AG09309 (cell line): ENCODE data around the gene PSKH1.

Experiments used
- DNase-seq: peaks from one replicate; pipeline ENCODE4 v3.0.0-alpha.2; 2010; ENCODE audit warnings: low read depth
- H3K4me3 ChIP-seq: 2 replicates; pipeline ENCODE4 v1.5.1; 2011; ENCODE audit warnings: mild to moderate bottlenecking, low read depth, low read length, moderate library complexity; ENCODE audit not compliant: control insufficient read depth
- CTCF ChIP-seq: IDR thresholded peaks from 2 replicates; pipeline ENCODE4 v1.5.1; 2011; ENCODE audit warnings: mild to moderate bottlenecking, low read depth, low read length, inconsistent platforms; ENCODE audit not compliant: insufficient read depth, control insufficient read depth; ENCODE audit errors: missing control alignments

Gene PSKH1

DNA sequence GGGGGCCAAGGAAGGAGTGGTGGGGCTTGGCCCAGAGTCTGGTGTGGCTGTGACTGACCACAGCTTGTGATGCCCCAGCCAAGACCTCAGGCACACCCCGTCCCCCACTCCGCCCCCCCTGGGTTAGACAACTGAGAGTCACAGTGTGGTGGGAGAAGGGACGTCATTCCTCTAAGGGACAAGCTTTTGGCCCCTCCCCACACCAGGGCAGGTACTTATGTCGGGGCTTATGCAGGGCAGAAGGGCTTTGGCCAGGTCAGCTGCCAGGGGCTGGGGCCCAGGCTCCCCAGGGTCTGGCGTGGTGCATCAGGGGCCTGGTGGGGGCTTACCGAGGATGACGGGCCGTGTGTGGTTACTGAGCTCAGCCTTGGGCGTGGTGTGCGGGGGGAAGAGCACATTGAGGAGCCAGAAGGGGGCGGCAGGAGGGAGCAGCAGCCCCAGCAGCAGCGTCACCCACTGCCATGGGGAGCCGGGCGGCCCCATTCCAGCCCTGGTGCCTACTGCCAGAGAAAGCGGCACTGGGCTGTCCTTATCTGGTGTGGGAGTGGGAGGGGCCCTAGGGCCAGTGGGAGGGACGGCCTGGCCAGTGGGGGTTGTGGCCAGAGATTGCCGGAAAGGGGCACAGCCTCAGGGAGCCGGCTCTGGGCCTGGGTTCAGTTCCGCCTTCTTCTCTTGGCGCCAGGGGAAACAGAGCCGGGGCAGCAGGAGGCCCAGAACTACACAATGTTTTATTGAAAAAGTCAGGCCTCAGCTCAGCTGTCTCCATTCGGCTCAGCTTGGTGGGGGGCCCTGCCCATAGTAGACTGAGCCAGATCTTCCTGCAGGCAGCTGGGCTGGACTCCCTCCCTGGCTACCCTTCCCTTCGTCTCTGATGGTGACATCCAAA lies 50.8 kb downstream of the PSKH1 start, which contains the start of gene LCAT:
TSS of gene LCAT (minus strand) at position 502 of the 886 bp plus-strand sequence. CDS start at position 483, 19 bp downstream.
- DNase-seq = no peak
- TF ChIP-seq CTCF = no peak
- H3K4me3 ChIP-seq = no peak within 1 kb of the TSS

DNA sequence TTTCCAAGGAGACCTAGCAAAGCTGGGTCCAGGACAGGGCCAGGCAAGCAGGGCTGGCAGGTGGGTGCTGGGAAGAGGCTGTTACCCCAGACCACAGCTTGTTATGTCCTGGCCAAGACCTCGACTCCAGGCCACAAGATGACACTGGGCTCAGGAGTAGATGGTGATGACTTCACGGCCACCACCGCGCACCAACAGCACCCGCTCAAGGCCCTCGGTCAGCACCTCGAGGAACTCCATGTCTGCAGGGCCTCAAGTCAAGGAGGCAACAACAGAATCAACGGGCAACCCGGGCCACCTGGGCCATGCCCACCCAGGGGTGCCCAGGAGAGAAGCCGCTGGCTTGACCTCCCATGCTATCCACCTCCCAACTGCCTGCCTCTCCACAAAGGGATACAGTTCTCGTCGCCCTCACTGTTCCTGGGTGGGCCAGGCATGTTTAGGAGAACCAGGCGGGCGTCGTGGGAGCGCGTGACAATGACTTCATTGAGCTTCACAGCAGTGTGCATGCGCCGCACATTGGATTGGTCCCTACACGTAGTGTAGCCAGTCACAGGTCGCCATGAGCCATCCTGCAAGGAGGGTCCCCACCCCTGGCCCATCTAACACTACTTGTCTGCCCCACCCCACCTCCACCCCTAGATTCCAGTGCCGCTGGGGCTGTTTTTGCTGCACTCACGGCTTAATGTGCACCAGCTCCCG lies 51.8 kb downstream of the PSKH1 start:
- H3K4me3 ChIP-seq = no peak overlapping the region
- no peak for DNase-seq
- TF ChIP-seq CTCF = no peak

GRCh38 chr16:67945392-67945933 lies 52.4 kb downstream of the PSKH1 start:
- TF ChIP-seq CTCF = no peak
- no peak for DNase-seq
- H3K4me3 ChIP-seq = no peak overlapping the region

DNA sequence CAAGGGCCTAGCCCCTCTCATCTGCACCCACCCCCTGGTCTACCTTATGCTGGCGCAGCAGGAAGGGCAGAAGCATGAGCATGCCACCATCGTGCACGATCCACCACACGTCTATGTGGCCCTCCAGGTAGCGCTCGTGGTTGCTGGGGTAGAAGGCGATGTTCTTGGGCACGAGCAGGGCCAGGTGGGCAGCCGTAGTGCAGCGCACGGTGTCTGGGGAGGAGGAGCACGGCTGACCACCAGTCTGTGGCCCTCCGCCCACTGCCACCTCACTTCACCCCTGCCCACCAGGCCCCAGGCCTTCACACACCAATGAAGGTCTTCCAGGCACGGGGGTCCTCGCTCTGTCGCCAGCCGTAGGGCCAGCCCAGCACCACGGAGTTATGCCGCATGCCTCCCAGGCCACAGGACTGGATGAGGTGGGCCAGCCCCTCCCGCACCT lies 53.1 kb downstream of the PSKH1 start:
- H3K4me3 ChIP-seq = no peak overlapping the region
- no peak for TF ChIP-seq CTCF
- DNase-seq = no peak

GRCh38 chr16:67946966-67947558 lies 54.0 kb downstream of the PSKH1 start:
- no peak for TF ChIP-seq CTCF

DNA sequence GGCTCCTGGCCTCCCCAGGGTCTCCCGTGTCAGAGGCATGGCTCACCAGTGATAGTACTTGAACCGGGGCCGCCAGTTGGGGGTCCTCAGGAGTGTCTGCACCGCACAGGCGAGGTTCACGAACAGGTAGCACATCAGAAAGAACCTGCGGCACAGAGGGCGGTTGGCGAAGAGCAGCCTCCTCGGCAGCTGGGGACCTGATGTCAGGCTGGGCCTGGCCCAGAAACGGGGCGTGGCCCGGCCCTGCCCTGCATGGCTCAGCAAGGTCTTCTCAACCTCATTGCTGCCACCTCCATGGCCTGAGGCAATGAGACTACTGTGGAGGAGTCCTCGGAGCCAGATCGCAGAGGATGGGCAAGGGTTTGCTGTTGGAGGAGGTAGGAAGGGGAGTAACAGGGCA lies 55.0 kb downstream of the PSKH1 start:
- no peak overlapping the region for H3K4me3 ChIP-seq
- no peak for TF ChIP-seq CTCF
- DNase-seq = no peak

More at GRCh38 chr16:67946966-67947558, 54.0 kb downstream of the PSKH1 start:
- no peak for DNase-seq
- no peak overlapping the region for H3K4me3 ChIP-seq
